HepG2 (cell line): Measurements from ENCODE around the gene ST3GAL4.

Source experiments
- HES4 ChIP-seq: sonication (generic); formaldehyde crosslinking; IDR thresholded peaks from 2 replicates; pipeline ENCODE4 v1.9.0; 2021; ENCODE audit warnings: mild to moderate bottlenecking, missing genetic modification reagents, borderline replicate concordance
- HOXA7 ChIP-seq: sonication (generic); formaldehyde crosslinking; IDR thresholded peaks from 2 replicates; pipeline ENCODE4 v1.8.1; 2022; ENCODE audit warnings: mild to moderate bottlenecking, missing genetic modification reagents, moderate library complexity
- TCF7 ChIP-seq: sonication (generic); IDR thresholded peaks from 2 replicates; pipeline ENCODE4 v1.6.1; 2016; ENCODE audit warnings: antibody characterized with exemption, low read depth

GRCh38 chr11:126415128-126415527 is 59.6 kb downstream of the ST3GAL4 start:
- TF ChIP-seq TCF7 = no peak
- no peak for TF ChIP-seq HOXA7 (CRISPR knock-in tag)
- no peak for TF ChIP-seq HES4 (CRISPR knock-in tag)
